Esophagus muscularis mucosa (tissue), 3 donors: Measurements from ENCODE around the gene SLC38A10.

ENCODE experiments used
- POLR2A ChIP-seq: fragments of 450-650 bp; IDR thresholded peaks from one replicate; pipeline ENCODE4 v1.6.1; 2017; ENCODE audit warnings: antibody characterized with exemption, moderate library complexity, mild to moderate bottlenecking, low read depth
- POLR2AphosphoS5 ChIP-seq, 2 donors: sonication (generic); formaldehyde crosslinking; IDR thresholded peaks; one replicate each; pipeline ENCODE4 v1.6.1; 2017; ENCODE audit warnings: antibody characterized with exemption in 2 of 2
- TF ChIP-seq, protein P1 (sequence below), 3 experiments: fragments of 200-600 bp in 2 of 3; fragments of 450-650 bp in 1 of 3; sonication (generic) in 2 of 3; IDR thresholded peaks; one replicate each; pipeline ENCODE4 v1.5.1; 2017 to 2019; ENCODE audit warnings: antibody characterized with exemption in 3 of 3, mild to moderate bottlenecking in 2 of 3, moderate library complexity in 1 of 3

DNA sequence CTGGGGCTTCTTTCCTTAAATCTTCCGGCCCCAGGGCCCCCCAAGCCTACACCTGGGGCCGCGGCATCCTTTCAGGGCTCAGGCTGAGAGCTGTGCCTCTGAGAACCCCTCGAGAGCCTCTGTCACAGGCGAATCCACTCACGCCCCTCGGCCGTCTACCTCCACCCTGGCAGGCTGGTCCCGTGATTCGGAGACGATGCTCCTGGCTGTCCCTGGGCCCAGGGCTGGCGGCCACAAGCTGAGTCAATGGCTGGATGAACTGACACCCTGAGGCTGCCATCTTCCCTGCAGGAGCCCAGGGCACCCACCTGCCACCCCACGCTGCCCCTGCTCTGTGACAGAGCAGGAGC is 60.6 kb downstream of the SLC38A10 start:
- TF ChIP-seq, protein P1, sequence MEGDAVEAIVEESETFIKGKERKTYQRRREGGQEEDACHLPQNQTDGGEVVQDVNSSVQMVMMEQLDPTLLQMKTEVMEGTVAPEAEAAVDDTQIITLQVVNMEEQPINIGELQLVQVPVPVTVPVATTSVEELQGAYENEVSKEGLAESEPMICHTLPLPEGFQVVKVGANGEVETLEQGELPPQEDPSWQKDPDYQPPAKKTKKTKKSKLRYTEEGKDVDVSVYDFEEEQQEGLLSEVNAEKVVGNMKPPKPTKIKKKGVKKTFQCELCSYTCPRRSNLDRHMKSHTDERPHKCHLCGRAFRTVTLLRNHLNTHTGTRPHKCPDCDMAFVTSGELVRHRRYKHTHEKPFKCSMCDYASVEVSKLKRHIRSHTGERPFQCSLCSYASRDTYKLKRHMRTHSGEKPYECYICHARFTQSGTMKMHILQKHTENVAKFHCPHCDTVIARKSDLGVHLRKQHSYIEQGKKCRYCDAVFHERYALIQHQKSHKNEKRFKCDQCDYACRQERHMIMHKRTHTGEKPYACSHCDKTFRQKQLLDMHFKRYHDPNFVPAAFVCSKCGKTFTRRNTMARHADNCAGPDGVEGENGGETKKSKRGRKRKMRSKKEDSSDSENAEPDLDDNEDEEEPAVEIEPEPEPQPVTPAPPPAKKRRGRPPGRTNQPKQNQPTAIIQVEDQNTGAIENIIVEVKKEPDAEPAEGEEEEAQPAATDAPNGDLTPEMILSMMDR (IDR thresholded peaks at IDR 0.05) = no peak
- TF ChIP-seq POLR2A (no peak), POLR2AphosphoS5 (IDR thresholded peaks at IDR 0.05) (no peak)
